HG03378 (cell line): ENCODE measurements around the gene RGS3.

Experiments
- ATAC-seq: cut with Tn5 transposase; IDR thresholded peaks from one replicate; pipeline ENCODE4 v1.9.1; 2021; ENCODE audit warnings: mild to moderate bottlenecking, moderate library complexity; ENCODE audit not compliant: unreplicated experiment

The RGS3 gene

DNA sequence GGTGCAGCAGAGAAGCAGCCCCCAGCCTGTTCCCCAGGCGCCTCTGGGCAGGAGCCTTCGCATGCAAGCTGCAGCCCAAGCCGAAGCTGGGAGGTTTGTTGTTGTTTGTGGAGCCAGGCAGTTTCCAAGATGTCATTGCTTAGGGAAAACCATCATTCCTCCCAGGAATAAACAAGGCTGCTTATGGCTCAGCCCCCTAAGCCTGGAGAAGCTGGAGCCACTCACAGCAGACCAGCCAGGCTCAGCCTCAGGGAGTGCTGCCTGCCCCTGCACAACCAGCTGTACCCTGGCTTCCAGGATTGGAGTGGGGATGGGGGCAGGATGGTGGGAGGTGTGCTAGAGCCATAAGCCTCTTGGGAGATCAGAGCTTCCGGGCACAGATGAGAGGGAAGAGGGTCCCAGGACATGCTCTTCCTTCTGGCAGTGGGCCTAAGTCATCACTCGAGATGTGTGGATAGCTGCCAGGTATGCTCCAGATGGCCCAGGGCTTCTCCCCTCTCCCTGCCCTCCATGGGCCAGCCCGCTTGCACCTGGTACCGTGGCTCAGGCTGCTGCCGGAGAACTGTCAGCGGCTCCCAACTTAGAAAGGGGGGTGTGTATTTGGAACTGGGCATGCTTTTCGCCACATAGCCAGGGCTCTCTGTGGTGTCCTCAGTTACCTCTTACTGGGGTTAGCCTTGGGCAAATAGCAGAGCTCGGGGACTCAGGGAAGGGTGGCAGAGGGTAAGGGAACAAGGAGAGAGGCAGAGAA is 105.2 kb downstream of the RGS3 start:
- no peak for ATAC-seq

DNA sequence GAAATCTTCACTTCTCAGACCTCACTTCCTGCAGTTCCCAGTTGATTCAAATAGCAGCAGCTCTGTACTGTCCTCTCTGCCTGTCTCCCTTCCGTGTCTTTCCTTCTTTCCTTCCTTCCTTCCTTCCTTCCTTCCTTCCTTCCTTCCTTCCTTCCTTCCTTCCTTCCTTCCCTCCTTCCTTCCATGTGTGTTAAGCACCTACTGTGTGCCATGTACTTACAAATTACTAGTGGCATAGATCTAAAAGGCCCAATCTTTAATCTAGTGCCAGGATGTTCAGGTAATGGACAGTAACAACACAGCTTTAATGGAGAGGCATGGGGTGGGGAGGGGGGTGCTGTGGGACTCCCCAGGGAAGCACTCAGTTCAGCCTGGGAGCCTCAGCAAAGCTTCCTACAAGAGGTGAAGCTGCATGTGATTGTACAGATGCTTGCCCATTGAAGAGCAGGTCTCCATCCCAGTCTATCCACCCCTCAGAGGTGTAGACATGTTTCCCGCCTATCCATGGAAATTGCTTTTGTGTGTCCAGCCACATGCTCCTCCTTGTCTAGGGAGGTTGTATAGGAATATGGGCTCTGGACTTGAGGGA is 106.0 kb downstream of the RGS3 start:
- no peak for ATAC-seq

DNA sequence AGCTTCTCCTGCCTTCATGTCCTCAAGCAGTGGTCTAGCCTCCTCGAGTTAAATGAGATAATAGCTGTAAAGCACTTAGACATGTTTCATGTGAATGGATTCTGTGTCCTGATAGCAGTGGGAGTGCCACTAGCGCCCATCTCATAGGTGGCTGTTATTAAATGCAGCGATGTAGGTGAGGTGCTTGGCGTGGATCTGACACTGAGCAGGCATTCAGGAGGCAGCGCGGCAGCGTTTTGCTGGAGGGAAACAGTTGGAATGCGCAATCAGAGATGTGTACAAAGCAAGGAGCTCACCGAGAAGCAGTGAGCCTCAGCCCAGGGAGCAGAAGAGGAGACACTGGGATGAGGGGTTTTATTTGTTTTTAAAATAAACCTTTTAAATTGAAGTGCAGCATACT is 106.6 kb downstream of the RGS3 start:
- no peak for ATAC-seq

DNA sequence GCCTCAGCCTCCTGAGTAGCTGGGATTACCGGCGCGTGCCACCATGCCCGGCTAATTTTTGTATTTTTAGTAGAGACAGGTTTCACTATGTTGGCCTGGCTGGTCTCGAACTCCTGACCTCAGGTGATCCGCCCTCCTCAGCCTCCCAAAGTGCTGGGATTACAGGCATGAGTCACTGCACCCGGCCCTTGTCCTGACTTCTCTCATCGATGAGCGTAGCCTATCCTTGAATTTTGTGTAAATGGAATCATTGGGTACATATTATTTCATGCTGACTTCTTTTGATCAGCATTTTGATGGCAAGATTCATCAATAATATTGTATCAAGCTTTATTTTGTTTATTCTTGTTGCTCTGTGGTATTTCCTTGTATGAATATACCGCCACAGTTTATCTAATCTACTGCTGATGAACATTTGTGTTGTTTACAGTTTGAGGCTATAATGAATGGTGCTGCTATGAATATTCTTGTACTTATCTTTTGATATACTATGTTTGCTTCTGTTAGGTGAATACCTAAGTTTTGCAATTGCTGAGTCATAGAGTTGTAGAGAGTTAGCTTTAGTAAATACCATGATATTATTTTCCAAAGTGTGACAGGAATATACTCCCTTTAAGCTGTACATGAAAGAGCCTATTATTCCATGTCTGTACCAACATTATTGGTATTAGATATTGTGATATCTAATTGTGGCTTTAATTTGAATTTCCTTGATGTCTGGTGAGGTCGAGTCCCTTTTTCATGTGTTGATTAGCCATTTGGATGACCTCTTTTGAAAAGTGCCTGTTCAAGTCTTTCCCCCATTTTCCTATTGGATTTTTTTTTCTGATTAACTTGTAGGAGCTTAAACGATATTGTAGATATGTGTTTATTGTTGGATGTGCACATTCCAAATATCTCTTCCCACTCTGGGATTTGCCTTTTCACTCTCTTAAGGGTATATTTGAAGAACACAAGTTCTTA is 107.5 kb downstream of the RGS3 start:
- ATAC-seq = no peak

DNA sequence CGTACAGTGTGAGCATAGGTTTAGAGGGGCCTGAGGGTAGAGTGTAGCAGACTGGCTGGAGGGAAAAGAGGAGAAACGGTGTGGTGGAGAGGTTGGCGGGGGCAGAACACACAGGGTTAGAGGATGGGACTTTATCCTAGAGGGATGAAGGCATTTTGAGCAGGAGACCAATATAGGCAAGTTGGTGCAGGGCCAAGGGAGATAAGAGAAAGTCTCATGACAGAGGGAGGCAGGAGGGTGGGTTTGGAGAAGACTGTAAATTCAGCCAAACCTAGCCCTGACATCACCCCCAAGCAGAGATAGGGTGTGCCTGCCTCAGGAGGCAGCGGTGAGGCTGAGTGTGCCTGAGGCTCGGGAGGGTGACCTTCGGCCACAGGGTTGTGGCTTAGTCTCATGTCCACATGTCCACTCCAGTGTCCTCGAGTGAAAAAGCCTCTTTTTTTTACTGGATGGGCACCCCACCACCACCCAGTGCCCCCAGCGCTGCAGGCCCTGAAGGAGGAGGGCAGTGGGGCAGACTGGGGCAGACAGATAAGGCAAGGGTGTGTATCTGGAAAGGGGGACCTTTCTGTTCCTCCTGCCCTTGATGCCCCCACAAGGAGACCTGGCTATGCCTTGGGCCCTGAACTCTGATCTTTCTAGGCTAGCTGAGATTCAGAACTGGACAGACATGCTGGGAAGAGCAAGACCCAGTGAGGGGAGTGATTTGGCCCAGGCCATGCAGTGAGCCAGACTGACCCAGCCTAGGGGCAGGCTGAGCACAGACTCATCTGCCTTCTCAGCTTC is 108.7 kb downstream of the RGS3 start:
- ATAC-seq = no peak

DNA sequence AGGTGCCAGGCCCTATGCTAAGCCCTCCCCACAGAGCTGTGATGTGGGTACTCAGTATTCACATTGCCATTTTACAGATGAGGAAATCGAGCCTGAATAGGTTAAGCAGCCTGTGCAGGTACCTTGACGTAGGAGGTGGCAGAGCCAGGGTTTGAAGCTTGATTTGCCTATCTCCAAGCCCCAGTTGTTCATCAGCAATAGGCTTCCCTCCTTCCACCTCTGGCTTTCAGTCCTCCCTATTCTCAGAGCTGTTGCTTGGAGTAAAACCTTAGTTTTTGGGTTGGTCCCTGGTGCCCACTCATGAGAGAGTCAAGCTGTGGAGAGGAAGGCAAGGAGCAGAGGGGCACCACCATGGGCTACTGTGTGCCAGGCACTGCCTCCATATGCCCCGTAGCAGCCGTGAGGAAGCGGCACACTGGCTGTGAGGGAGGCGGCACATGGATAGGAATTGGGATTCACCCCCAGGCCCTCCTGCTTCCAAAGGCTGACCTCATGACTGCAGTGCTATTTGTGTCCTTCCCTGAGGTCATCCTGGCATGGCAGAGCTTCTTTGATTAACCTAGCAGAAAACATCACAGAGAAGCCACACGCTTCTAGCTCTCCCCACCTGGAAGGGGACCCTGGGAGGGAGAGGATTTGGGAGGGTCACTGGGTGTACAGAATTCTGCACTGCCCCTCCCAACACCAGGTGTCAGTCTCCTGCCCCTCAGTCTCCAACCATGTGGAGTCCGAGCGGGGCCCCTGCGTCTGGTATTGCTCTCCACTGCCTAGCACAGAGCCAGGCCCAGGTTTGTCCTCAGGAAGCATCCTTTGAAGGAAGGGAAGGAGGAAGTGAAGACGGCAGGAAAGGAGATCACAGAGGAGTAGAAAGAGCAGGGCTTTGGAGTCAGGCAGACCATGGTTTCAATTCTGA is 109.8 kb downstream of the RGS3 start:
- ATAC-seq = no peak

DNA sequence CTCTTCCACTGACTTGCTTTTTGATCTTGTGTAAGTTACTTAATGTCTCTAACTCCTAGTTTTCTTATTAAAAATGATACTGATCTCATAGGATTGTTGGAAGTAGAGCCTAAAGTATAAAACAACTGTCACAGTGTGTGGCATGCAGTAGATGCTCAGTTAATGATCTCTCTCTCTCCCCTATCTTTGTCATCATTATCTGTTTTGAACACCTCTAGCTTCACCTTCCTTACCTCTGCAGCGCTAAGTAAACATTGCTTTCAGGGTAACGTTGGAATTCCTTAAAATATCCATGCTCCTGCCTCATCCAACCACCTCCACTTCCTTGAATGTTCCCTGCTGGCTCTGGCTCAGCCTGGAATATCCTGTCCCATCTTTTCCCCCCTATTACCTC is 110.4 kb downstream of the RGS3 start:
- no peak for ATAC-seq

DNA sequence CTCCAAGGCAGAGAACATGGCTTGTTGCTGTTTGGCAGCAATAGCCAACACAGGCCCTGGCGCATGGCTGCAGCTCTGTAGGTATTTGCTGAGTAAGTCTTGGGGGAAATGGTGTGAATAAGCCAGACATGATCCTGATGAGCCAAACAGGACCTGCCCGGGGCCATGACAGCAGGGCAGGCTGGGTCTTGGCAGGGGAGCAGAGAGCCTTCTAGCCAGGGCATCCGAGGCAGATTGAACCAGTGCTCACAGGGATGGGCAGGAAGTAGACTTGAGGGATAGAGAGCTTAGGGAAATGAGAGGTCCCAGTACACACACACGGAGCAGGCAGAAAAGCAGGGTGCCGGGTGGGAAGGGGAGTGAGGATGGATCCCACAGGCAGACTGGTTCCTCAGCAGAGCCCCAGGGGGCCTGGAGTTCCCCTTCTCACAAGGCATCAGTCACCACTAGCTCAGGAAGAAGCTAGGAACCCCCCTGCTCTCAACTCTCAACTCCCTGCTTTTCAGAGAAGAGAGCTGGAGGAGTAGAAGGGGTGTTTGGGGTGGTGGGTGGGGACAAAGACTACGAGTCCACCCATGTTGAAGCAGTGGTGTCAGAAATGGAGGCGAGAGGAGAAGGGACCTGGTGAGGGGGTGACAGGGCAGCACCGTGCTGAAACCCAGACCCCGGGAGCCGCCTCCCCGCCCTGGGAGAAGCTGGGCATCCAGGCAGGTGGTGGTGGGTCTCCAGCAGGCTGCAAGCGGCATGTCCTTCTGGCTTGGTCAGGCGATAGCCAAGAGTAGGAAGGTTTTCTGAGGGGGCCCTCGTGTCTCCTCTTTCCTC is 111.1 kb downstream of the RGS3 start:
- ATAC-seq = no peak

DNA sequence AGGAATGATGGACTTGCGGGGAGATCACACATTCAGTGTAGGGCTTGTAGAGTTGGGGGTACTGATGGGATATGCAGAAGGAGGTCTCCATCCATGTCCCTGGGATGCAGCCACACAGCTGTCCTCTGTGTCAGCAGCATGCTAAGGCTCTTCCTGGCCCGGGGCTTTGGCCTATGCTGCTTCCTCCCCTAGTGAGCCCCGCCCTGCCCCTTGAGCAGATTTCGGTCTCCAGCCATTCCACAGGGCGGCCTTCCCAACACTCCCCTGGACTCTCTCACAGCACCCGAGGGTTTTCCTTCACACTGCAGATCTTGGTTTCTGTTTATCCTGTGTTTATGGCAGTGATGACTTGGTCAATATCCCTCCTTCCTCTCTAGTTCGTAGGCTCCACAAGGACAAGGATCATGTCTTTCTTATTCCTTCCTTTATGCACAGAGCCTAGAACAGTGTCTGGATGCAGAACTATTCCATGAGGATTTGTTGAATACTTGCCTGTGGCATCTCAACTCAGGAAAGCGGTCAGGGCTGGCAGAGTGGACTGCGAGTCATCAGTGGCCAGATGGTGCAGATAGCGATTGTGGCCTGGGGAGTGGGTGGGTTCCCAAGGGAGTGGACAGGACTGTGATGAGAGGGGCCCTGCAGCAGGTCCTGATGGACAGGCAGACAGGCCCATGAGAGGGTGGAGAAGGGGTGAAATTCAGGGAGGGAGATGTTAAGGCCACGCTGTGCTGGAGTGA is 114.2 kb downstream of the RGS3 start:
- ATAC-seq = no peak

DNA sequence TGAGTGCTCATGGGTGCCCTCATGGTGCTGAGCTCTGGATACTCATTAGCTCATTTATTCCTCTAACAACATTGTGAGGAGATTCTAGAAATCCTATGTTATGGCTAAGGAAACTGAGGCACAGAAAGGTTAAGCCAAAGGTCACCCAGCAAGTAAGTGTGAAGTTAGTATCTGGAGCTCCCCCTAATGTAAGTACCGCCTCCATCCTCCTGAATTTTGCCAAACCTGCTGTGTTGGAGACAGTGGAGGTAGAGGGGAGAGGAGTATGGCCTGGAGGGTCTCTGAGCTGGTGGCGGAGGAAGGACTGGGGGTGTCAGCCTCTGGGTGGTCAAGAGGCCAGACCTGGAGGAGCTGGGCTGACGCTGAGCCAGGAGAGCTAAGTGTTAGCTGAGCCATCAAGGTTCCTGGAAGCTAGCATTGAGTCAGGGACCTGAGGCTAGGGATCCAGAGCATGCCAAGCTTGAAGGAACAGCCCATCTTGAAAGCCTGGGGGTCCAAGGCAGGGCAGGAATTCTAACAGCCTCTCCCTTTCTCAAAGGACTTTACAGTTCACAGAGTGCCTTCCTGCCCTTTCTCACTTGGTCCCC is 114.8 kb downstream of the RGS3 start:
- no peak for ATAC-seq

DNA sequence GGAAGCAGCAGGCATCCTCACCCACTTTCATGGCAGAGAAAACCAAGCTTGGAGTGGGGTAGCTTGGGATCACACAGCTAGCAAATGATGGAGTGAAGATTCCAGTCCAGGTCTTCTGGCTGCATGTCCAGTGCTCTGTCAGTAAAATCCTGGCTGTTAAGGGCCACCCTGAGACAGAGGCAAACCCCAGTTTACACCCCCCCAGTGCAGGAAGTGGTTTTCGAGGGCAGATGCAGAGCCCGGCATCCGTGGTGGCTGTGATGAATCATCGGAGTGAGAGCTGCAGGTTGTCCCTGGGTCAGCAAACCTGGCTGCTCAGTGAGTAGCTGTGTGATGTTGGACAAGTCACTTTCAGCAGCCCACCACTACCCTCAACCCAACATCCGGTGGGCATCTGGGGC is 115.4 kb downstream of the RGS3 start:
- peak; percentile 62 for ATAC-seq

DNA sequence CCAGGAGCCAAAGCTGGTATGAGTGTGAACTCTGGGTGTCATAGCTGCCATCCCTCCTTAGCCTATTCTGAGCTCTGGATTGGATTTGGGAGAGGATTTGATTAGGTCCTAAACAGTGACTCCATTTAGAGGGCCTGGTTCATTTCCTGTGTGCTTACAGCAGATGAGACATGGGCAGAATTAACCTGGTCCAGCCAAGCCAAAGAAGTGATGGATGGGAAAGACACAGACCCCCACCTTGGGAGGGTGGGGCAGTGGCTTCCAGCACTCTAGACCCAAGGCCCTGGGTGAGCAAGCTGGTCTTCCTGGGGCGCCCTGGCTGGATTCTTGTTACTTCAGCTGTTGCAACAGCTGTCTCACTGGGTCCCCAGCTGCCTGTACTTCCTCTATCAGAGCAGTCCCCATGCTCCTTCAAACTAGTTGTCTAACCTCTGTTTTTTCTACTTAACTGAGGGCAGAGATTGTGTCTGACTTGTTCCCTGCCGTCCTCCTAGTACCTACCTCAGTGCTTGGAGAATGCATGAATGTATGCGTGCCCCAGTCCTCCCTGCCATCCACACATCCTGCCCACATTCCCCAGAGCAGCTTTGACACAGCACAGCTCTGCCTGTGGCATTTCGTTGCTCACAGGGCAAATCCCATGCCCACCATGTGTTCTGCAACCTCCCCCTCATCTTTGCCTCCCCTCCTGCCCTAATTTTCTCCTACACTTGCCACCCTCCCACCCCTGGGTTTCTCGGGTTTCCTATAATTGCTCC is 115.9 kb downstream of the RGS3 start:
- ATAC-seq = peak; percentile 4

DNA sequence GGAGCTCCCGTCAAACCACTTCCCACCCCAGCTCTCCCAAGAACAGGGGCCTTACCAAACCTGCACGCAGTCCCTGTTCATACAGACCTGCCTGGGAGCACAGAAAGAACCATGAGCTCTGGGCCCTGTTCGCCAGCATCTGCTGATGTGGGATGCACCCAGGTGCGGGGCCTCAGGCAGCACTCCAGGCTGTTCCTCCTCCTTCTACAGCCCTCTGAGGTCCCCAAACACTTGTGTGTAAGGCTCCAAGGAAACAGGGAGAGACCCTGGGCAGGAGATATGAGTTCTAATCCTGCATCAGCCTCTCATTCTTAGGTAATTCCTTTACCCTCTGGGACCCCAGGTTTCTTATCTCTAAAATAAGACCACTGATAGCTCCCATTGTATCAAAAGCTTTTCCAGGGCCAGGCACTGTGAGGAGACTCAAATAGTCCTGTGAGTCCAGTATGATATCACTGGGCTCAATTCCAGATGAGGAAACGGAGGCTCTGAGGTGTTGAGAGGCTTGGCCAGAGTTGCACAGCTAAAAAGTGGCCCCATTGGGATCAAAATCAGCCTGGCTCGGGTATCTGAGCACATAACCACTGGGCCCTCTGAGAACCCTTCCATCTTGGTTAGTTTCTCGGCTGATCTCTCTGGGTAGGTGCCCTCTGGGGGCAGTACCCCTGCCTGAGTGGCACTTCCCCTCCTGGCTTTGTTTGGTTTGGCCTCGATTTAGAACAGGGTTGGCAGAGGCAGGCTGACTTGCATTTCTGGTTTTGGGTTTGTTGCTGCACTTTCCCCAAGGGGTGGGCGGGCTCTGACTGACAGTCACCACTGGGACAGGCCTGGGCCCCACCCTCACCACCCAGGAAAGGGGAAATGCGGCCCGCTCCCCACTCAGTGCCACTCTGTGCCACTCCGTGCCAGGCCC is 116.8 kb downstream of the RGS3 start:
- no peak for ATAC-seq

DNA sequence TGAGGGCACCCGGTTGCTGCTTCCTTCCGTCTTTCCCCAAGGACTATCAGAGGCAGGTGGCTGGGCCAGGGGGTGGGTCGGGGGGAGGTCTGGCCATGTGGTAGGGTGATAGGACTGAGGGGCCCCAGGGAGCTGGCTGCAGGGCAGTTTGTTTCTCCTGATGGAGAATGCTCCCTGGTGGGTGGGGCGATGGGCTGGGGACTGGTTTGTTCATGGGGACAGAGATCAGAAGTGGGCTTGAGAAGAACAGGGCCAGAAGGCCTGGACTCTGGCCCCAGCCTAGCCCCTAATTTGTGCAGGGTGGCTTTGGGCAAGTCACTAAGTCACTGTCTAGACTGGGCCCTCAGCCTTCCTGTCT is 117.4 kb downstream of the RGS3 start:
- ATAC-seq = no peak

DNA sequence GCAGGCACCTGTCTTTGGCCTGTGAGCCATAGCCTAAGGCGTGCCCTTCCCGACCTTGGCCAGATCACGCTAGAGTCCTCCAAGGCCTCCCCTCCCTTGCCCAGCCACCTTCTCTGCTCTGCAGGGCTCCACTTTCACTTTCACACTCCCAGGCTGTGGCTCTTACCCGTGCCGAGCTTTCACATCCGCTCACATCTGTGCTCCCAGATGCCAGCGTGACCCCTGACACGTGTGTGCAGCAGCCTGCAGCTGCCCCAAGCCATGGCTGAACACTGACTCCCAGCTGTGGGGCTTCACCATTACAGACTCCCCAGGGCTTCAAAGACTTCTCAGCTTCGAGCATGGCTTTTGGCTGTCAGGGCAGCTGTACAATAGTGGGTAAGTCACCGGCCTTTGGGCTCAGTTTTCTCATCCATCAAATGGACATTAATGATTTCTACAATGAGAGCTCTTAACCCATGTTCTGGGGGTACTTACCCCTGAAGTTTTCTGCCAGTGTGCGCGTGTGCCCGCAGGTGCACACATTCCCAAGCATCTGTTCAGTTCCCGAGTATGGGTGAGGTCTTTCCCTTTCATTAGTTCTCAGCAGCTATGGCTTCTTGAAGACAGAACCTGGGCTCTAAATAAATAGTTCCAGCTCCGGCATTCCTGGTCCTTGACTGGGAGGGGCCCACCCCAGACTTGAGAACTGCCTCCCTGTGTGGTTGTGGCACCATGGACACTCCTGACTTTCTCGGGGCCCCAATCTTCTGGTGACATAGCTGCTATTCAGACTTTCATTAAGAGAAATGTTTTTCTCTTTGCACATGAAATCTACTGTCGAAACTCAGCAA is 118.6 kb downstream of the RGS3 start:
- ATAC-seq = peak; percentile 84
